GM21360 (cell line): ENCODE data around the gene DENND4B.
"Not testable (repeated sequence)": the region's sequence is repeated elsewhere in the genome, so short reads cannot be mapped to it uniquely, and the experiment has no call there.

ENCODE experiments used
- ATAC-seq: cut with Tn5 transposase; IDR thresholded peaks from one replicate; pipeline ENCODE4 v1.9.1; 2021; ENCODE audit warnings: mild to moderate bottlenecking, moderate library complexity; ENCODE audit not compliant: unreplicated experiment

DENND4B gene

DNA sequence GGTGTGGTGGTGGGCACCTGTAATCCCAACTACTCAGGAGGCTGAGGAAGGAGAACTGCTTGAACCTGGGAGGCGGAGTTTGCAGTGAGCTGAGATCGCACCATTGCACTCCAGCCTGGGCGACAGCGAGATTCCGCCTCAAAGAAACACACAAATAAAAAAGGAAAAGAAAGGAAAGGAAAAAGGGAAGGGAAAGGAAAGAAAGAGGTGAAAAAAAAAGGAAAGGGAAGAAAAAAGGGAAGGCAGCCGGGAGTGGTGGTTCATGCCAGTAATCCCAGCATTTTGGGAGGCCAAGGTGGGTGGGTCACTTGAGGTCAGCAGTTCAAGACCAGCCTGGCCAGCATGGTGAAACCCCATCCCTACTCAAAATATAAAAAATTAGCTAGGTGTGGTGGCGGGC, 55.5 kb downstream of the DENND4B start:
- not testable (repeated sequence) for ATAC-seq

DNA sequence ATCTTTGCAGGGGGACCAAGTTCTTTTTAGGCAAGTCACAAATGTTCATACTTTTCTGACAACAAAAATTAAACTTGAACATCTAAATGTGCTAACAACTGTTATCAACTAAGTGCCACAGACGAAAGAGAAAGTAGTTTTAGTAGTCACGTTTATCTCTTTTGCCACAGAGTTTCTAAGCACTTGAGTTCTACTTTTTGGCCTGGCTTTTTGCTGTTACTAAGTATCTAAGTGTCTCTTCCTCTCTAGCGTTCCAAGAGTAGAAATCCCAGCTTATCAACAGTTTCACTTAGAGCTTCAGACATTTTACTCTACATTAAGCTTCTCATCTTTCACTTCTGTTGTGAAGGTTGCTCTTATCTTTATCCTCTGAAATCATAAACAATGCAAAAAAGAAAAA, 58.0 kb downstream of the DENND4B start:
- no peak for ATAC-seq

DNA sequence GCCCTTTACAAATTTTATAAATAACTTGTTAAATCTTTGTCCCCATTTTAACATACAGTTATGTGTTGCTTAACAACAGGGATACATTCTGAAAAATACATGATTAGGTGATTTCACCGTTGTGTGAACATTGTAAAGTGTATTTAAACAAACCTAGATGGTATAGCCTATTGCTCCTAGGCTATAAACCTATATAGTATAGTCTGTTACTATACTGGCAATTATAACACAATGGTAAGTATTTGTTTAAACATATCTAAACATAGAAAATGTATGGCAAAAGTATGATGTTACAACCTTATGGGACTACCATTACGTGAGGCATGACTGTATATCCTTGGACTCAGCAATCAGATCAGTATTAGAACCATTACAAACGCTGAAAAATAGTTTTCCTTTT, 60.4 kb downstream of the DENND4B start:
- no peak for ATAC-seq

DNA sequence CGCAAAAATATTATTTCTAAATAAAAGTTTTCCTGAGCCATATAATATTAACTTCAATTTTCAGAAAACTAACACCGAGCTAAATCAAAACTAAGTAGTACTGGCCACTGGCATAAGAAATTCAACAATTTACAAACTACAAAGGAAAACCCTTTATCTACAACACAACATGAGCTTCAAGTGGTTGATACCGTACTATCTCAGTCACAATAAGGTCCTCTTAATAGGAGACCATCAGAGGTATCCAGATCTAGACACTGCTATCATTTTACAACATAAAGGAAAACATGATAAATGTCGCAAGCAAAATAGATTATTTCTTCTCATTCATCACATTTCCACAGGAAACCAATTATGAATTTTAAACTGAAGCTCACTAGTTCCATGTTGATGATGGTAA, 63.3 kb downstream of the DENND4B start:
- no peak for ATAC-seq

DNA sequence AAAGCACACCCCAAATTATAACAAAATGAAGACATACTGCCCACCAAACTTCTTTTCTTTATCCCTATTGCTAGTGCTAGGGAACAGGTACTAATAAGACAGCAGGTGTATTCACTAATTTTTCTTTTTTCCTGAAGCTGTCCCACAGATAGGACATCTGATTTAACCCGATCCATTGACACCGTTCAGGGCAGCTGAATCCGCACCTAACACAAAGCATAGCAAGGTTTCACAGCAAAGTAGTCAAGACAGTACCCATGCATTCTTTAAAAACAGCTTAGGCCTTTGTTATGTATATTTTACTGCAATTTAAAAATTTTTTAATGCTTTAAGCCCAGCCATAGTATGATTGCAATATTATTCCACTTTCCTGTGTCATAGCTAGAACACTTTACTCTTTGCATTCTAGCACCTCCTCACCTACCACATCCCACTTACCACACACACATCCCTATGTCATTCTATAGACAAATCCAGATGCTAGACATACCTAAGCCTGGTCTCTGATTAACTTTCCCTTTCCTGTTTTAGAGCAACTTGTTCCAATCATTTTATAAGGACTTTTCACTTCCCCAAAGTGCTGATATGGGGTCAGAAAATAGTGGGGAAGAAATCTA, 64.1 kb downstream of the DENND4B start:
- no peak for ATAC-seq

DNA sequence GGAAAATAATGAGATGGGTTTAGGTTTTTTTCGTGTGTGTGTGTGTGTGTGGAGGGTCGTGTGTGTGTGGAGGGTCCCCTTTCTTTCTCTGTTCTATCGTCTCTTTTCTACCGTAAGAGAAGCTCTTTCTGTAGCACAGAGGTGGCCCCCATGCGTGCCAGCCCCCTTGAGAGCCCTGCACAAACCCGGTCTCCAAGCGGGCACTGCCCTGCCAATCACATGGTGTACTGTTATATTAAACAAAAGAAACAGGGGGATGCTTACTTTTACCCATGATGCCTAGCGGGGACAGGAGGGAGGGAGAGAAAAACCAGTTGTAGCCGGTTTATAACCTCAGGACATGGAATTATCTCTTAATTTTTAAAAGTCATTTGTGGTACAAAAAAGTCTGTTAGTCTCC, 64.8 kb downstream of the DENND4B start:
- ATAC-seq, result no peak

DNA sequence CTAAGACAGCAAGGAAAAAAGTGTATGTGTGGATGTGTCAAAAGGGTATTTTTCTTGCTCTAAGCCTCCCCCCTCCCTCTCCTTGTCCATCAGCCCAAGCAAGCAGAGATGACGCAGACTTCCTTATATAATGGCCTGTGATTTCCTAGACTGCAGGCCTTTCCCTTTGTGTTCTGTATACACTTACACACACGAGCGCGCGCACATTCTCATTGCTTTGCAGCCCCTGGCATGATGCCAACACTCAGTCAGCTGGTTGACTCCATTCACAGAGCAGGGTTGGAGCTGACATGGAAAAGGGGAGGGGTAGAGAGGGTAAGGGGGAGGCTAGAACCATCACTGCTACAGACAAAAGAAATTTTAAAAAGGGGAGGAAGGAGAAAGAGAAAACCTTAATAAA, 65.6 kb downstream of the DENND4B start:
- ATAC-seq, result no peak

DNA sequence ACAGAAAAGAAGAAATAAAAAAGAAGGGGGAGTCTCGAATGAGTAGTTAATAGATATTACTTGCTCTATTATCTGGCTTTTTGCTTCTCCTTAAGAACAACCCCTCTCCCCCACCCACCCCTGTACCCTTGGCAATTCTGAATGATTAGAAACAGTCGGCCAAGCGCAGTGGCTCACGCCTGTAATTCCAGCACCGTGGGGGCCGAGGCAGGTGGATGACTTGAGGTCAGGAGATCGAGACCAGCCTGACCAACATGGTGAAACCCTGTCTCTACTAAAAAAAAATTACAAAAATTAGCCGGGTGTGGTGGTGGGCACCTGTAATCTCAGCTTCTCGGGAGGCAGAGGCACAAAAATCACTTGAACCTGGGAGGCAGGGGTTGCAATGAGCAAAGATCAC, 66.5 kb downstream of the DENND4B start:
- ATAC-seq, result no peak
